ENCODE measurements around the gene PTPRM.

PTPRM gene

DNA sequence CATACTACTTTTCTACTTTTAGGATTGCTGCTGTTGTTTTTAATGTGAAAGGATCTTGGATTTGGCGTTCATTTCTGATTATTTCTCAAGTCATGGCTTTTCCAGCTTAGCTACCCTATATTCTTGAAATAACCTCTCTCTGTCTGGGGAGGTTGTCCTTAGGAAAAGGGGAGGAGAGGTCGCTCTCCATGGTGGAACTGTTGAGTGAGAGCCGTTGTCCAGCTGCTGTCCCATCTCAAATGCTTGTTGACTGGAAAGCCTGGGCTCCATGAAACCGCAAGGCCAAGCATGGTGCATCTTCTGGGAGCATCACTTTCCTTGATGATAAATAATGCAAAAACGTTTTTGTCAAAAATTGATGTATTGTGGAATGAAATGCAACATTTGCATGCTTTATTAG is 563.0 kb downstream of the PTPRM start:
- Histone ChIP-seq H3K9me3 (no peaks in the 10 kb centered on the region), H3K4me3 (ENCODE audit: low read depth in 1 of 2, low read length in 1 of 2) (no peak overlapping the region), H3K4me1 (ENCODE audit: control insufficient read depth in 1 of 2, insufficient read depth in 1 of 2, low read depth in 1 of 2, low read length in 1 of 2) (no peaks in the 10 kb centered on the region), H3K27me3 (no peaks in the 10 kb centered on the region), H3K27ac (no peak overlapping the region), H3K36me3 (no peaks in the 10 kb centered on the region)
- TF ChIP-seq, protein P1, sequence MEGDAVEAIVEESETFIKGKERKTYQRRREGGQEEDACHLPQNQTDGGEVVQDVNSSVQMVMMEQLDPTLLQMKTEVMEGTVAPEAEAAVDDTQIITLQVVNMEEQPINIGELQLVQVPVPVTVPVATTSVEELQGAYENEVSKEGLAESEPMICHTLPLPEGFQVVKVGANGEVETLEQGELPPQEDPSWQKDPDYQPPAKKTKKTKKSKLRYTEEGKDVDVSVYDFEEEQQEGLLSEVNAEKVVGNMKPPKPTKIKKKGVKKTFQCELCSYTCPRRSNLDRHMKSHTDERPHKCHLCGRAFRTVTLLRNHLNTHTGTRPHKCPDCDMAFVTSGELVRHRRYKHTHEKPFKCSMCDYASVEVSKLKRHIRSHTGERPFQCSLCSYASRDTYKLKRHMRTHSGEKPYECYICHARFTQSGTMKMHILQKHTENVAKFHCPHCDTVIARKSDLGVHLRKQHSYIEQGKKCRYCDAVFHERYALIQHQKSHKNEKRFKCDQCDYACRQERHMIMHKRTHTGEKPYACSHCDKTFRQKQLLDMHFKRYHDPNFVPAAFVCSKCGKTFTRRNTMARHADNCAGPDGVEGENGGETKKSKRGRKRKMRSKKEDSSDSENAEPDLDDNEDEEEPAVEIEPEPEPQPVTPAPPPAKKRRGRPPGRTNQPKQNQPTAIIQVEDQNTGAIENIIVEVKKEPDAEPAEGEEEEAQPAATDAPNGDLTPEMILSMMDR (IDR thresholded peaks at IDR 0.05) = no peak

DNA sequence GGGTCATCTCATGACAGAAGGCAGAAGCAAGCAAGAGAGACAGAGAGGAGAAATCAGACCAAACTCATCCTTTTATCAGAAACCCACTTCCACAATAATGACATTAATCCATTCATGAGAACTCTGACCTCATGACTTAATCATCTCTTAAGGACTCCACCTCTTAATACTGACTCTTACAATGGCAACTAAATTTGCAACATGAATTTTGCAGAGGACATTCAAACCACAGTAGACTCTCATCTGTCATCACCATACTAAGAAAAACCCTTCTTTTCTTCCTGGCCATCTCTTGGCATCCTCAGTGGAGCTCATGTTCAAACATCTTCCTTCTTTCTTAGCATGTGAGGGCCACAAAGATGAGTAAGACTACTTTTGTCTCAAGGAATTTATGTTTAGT is 565.9 kb downstream of the PTPRM start:
- Histone ChIP-seq H3K4me1 (ENCODE audit: control insufficient read depth in 1 of 2, insufficient read depth in 1 of 2, low read depth in 1 of 2, low read length in 1 of 2) (no peaks in the 10 kb centered on the region), H3K36me3 (no peaks in the 10 kb centered on the region), H3K27ac (no peak overlapping the region), H3K9me3 (no peaks in the 10 kb centered on the region), H3K4me3 (ENCODE audit: low read depth in 1 of 2, low read length in 1 of 2) (no peak overlapping the region), H3K27me3 (no peaks in the 10 kb centered on the region)
- TF ChIP-seq, protein P1 (IDR thresholded peaks at IDR 0.05) = no peak

DNA sequence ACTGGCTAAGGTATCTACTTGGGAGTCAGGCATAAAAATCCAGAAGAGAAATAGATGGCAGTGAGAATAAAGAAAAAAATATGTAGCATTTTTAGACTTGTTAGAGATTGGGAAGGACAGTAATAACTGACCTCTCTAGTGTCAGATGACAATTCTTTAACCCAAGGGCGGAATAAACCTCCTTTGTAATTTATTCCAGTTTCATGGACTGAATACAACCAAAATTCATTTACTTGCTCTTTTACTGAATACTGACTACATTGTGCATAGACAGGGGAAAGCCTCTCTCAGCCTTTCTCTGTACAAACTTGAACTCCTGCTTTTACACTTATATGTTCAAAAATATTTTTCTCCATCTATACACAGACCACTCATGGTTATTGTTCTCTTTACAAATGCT is 566.8 kb downstream of the PTPRM start:
- no peaks in the 10 kb centered on the region for H3K36me3 ChIP-seq
- no peak overlapping the region for H3K27ac ChIP-seq
- no peaks in the 10 kb centered on the region for H3K9me3 ChIP-seq
- H3K4me1 ChIP-seq (ENCODE audit: control insufficient read depth in 1 of 2, insufficient read depth in 1 of 2, low read depth in 1 of 2, low read length in 1 of 2) = no peaks in the 10 kb centered on the region
- H3K4me3 ChIP-seq (ENCODE audit: low read depth in 1 of 2, low read length in 1 of 2) = no peak overlapping the region
- no peaks in the 10 kb centered on the region for H3K27me3 ChIP-seq
- TF ChIP-seq, protein P1 (IDR thresholded peaks at IDR 0.05) = no peak

DNA sequence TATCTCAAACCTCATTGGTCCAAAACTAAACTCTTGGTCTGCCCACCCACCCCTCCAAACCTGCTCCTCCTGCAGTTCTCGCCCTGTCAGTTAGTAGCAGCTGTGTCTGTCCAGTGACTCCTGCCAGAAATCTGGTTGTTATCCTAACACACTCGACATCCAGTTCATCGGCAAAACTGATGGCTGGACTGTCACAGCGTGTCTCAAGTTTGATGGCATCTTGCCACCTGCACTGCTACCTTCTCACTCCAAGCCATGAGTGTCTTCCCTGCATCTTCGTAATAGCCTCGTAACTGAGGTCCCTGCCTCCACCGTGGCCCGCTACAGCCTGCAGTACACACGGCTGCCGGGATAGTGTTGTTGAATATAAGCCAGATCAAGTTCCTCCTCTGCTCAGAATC is 572.0 kb downstream of the PTPRM start:
- Histone ChIP-seq H3K27ac (no peak overlapping the region), H3K9me3 (no peaks in the 10 kb centered on the region), H3K36me3 (no peaks in the 10 kb centered on the region), H3K4me3 (ENCODE audit: low read depth in 1 of 2, low read length in 1 of 2) (no peak overlapping the region), H3K4me1 (ENCODE audit: control insufficient read depth in 1 of 2, insufficient read depth in 1 of 2, low read depth in 1 of 2, low read length in 1 of 2) (no peaks in the 10 kb centered on the region), H3K27me3 (no peaks in the 10 kb centered on the region)
- TF ChIP-seq, protein P1 (IDR thresholded peaks at IDR 0.05) = no peak

DNA sequence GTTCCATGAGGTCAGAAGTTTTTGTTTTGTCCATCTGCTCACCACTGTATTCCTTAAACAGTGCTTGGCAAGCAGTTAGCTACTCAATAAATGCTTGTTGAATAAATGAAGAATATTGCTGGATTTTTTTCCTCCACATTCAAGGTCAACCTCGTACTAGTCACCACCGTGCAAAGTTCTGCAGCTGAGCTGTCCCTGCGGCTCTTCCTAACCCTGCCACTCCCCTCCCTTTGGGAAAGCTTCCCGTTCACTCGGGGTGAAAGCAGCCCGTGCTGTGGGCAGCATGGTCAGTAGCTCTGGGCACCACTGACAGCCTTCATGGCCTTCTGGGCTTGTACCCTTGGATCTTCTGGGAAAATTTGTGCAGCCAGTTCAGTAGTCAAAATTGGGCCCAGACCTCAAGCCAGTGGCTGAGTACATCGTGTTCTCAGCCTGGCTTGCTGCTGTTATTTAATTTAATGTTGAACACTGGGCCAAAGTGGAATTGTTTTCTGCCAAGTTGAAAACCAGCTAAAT is 572.8 kb downstream of the PTPRM start:
- H3K27me3 ChIP-seq = no peaks in the 10 kb centered on the region
- no peaks in the 10 kb centered on the region for H3K36me3 ChIP-seq
- TF ChIP-seq, protein P1 (IDR thresholded peaks at IDR 0.05) = no peak
- no peaks in the 10 kb centered on the region for H3K4me1 ChIP-seq (ENCODE audit: control insufficient read depth in 1 of 2, insufficient read depth in 1 of 2, low read depth in 1 of 2, low read length in 1 of 2)
- no peak overlapping the region for H3K27ac ChIP-seq
- no peaks in the 10 kb centered on the region for H3K9me3 ChIP-seq
- H3K4me3 ChIP-seq (ENCODE audit: low read depth in 1 of 2, low read length in 1 of 2) = no peak overlapping the region

Data from neutrophil (primary cell).